ENCODE measurements around the gene JPH4.

DNA sequence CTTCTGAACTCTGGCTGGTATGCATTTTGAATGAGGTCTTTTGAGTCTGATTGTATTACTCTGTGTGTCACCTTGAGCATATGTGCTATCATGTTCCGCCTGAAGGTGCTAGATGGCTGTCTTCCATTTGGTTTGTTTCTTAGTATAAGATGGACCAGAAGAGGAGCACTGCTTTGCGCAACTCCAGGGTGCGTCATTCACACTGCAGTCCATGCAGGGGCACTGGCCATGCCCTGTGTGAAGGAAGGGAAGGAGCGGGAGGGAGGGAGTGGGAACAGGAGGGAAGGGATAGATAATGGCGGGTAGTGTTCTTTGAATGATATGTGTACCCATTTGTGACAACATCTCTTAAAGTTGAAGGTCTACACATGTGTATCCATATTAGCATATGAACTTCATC, 35.2 kb downstream of the JPH4 start:
- no peak for TF ChIP-seq EZH2 (IDR thresholded peaks at IDR 0.05; ENCODE audit: insufficient read depth, poor library complexity, severe bottlenecking)
- no peak for TF ChIP-seq EZH2phosphoT487 (IDR thresholded peaks at IDR 0.05; ENCODE audit: insufficient read depth, low read depth)
